Measurements from ENCODE around the gene CCNG1. TPM values are rescaled to one million over a fixed set of nuclear protein-coding genes. Genes with fewer than 3 reads are reported as not detected.

The CCNG1 gene
- total RNA-seq, 1 donor from 2014 or later = 71.2 TPM

DNA sequence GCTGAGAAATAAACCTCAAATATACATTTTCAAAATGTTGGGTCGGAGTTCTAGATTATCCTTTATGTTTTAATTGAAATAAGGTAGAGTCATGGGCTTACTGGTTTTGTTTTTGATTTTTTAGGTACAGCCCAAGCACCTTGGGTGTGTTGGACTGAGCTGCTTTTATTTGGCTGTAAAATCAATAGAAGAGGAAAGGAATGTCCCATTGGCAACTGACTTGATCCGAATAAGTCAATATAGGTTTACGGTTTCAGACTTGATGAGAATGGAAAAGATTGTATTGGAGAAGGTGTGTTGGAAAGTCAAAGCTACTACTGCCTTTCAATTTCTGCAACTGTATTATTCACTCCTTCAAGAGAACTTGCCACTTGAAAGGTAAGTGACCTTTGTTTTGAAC, 3.6 kb downstream of the CCNG1 start:
- CTCF ChIA-PET = interaction anchor here (1.2 kb wide), 1 partner anchor 18 kb away, joined by 3 read pairs; no protein-coding TSS in a partner anchor
- intact Hi-C loops (cut with micrococcal nuclease) = no loop called here

GRCh38 chr5:163444526-163444925, 7.1 kb downstream of the CCNG1 start:
- Mint-ChIP-seq H3K4me1 (peaks cover 6% of the 10 kb centered on the region), H3K9me3 (no peaks in the 10 kb centered on the region), H3K27ac (no peak overlapping the region), H3K36me3 (ENCODE audit: low read depth) (peaks cover 77% of the 10 kb centered on the region), H3K27me3 (no peaks in the 10 kb centered on the region), H3K4me3 (no peak overlapping the region)
- DNase-seq (no peak), ATAC-seq (ENCODE audit: low read depth) (no peak)
- no peak for TF ChIP-seq CTCF (IDR thresholded peaks at IDR 0.05)
- intact Hi-C loops (cut with micrococcal nuclease) = no loop called here
- POLR2A ChIA-PET = no interaction called here
- CTCF ChIA-PET = no interaction called here

More for the DNA sequence above, 3.6 kb downstream of the CCNG1 start:
- Mint-ChIP-seq H3K36me3 (ENCODE audit: low read depth) (peaks cover 54% of the 10 kb centered on the region), H3K27ac (no peak overlapping the region), H3K4me3 (no peak overlapping the region), H3K9me3 (no peaks in the 10 kb centered on the region), H3K27me3 (no peaks in the 10 kb centered on the region), H3K4me1 (peaks cover 34% of the 10 kb centered on the region)
- no peak for TF ChIP-seq CTCF (IDR thresholded peaks at IDR 0.05)
- DNase-seq = no peak
- POLR2A ChIA-PET = interaction anchor here (2.6 kb wide), 1 partner anchor 19 kb away, joined by 12 read pairs; the partner anchor contains the start of genes HMMR and NUDCD2
- ATAC-seq (ENCODE audit: low read depth) = no peak

DNA sequence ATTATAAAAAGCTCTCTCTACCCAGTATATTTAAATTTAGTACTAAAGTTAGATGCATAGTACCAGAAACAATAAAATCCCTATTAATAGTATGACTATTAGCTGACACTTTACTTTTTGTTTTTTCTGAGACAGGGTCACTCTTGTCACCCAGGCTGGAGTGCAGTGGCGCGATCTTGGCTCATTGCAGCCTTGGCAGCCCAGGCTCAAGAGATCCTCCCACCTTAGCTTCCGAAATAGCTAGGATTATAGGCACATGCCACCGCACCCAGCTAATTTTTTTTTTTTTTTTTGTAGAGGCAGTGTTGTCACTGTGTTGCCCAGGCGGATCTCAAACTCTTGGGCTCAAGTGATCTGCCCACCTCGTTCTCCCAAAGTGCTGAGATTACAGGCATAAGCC, 8.0 kb downstream of the CCNG1 start:
- intact Hi-C loops (cut with micrococcal nuclease) = no loop called here
- ChIA-PET POLR2A (no interaction called here), CTCF (no interaction called here)
- H3K27ac Mint-ChIP-seq = no peak overlapping the region
- DNase-seq (no peak), ATAC-seq (ENCODE audit: low read depth) (no peak)
- H3K27me3 Mint-ChIP-seq = no peaks in the 10 kb centered on the region
- H3K36me3 Mint-ChIP-seq (ENCODE audit: low read depth) = peaks cover 74% of the 10 kb centered on the region
- no peak for TF ChIP-seq CTCF (IDR thresholded peaks at IDR 0.05)
- H3K4me3 Mint-ChIP-seq = no peak overlapping the region
- peaks cover 1% of the 10 kb centered on the region for H3K4me1 Mint-ChIP-seq
- no peaks in the 10 kb centered on the region for H3K9me3 Mint-ChIP-seq

- POLR2A ChIA-PET = interaction anchor here (1.1 kb wide), 1 partner anchor 13 kb away, joined by 20 read pairs; the partner anchor contains the start of genes HMMR and NUDCD2
- Mint-ChIP-seq H3K4me1 (no peaks in the 10 kb centered on the region), H3K36me3 (ENCODE audit: low read depth) (peaks cover 75% of the 10 kb centered on the region), H3K9me3 (no peaks in the 10 kb centered on the region), H3K27me3 (no peaks in the 10 kb centered on the region), H3K4me3 (no peak overlapping the region), H3K27ac (no peak overlapping the region)
- TF ChIP-seq CTCF (IDR thresholded peaks at IDR 0.05) = no peak
- CTCF ChIA-PET = no interaction called here
- intact Hi-C loops (cut with micrococcal nuclease) = no loop called here
- ATAC-seq (ENCODE audit: low read depth) = no peak
- no peak for DNase-seq
These were observed 9.8 kb downstream of the CCNG1 start for GRCh38 chr5:163447191-163447590.

- ChIA-PET POLR2A (interaction anchor here (1.1 kb wide), 1 partner anchor 12 kb away, joined by 20 read pairs; the partner anchor contains the start of genes HMMR and NUDCD2), CTCF (no interaction called here)
- H3K9me3 Mint-ChIP-seq = no peaks in the 10 kb centered on the region
- H3K27ac Mint-ChIP-seq = no peak overlapping the region
- no peak for ATAC-seq (ENCODE audit: low read depth)
- no peaks in the 10 kb centered on the region for H3K27me3 Mint-ChIP-seq
- no peak for DNase-seq
- intact Hi-C loops (cut with micrococcal nuclease) = no loop called here
- H3K4me1 Mint-ChIP-seq = no peaks in the 10 kb centered on the region
- H3K36me3 Mint-ChIP-seq (ENCODE audit: low read depth) = peaks cover 73% of the 10 kb centered on the region
- no peak for TF ChIP-seq CTCF (IDR thresholded peaks at IDR 0.05)
- H3K4me3 Mint-ChIP-seq = no peak overlapping the region
These were observed 10.5 kb downstream of the CCNG1 start for GRCh38 chr5:163447875-163448274.
